K562 (cell line): ENCODE measurements around the gene FBXO8.

Experiments
- ATF2 ChIP-seq: sonication (generic); formaldehyde crosslinking; IDR thresholded peaks from 2 replicates; pipeline ENCODE4 v1.8.1; 2022; ENCODE audit warnings: missing genetic modification reagents
- CEBPB ChIP-seq: fragments of 450-650 bp; IDR thresholded peaks from 2 replicates; pipeline ENCODE4 v1.6.1; 2016; ENCODE audit warnings: missing genetic modification characterization, missing compliant biosample characterization
- ELK1 ChIP-seq: sonication (generic); formaldehyde crosslinking; IDR thresholded peaks from 2 replicates; pipeline ENCODE4 v1.8.1; 2022; ENCODE audit warnings: missing genetic modification reagents
- SMC3 ChIP-seq: conservative IDR thresholded peaks from 2 replicates; pipeline ENCODE4 v1.6.1; 2011; ENCODE audit warnings: low read depth, low read length, improper control_type of control experiment; ENCODE audit not compliant: insufficient read depth
- ZBTB8A ChIP-seq: fragments of 450-650 bp; IDR thresholded peaks from 2 replicates; pipeline ENCODE4 v1.6.1; 2018; ENCODE audit warnings: mild to moderate bottlenecking, moderate library complexity; ENCODE audit not compliant: partially characterized antibody
- ZNF449 ChIP-seq: fragments of 250-450 bp; sonication (Bioruptor Pico); IDR thresholded peaks from 2 replicates; pipeline ENCODE4 v1.8.0; 2022; ENCODE audit warnings: moderate library complexity, mild to moderate bottlenecking, inconsistent platforms
- TF ChIP-seq, protein P1 (sequence below), 3 experiments: IDR thresholded peaks in 2 of 3; conservative IDR thresholded peaks in 1 of 3; 2 replicates each; pipeline ENCODE4 v1.5.1; 2011 to 2012; ENCODE audit warnings: low read length in 3 of 3, mild to moderate bottlenecking in 3 of 3, control low read depth in 2 of 3, improper control_type of control experiment in 1 of 3, inconsistent platforms in 1 of 3, low read depth in 1 of 3, mixed read lengths in 1 of 3, moderate library complexity in 1 of 3; ENCODE audit not compliant: insufficient read depth in 2 of 3

DNA sequence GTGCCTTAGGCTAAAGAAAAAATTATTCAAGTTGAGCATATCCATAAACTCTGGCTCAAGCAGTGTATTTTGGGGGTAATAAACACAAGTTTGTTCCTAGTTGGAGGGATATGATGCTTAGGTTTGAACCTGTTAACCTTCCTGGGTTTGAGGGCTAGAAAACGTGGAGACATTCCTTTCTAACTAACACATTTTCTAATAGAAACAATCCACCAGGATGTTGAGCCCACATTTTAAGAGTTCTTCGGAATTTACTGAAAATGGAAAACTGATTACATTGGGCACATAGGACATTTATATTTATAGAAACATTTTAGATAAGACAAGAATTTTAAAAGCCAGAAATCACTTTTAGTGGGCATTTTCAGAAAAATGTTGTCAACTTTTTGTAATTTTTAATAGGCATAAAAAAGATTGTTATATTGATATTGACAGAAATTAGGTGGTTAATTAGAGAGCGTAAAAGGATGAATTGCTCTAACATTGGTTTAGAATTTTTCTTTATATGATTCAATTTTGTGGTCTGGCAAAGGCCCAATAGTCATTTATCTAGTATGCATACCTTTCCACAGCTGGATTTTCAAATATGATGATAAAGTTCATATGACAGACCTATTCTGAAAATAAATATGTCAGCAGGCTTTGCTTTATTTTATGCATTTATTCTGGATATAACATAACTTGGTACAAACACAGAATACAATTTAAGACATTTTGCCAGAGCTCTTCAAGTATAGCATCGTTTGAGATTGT is 49.5 kb upstream of the FBXO8 start:
- TF ChIP-seq ELK1 (no peak), ZBTB8A (no peak), ATF2 (no peak), ZNF449 (CRISPR knock-in tag) (no peak), CEBPB (no peak), SMC3 (no peak)
- TF ChIP-seq, protein P1, sequence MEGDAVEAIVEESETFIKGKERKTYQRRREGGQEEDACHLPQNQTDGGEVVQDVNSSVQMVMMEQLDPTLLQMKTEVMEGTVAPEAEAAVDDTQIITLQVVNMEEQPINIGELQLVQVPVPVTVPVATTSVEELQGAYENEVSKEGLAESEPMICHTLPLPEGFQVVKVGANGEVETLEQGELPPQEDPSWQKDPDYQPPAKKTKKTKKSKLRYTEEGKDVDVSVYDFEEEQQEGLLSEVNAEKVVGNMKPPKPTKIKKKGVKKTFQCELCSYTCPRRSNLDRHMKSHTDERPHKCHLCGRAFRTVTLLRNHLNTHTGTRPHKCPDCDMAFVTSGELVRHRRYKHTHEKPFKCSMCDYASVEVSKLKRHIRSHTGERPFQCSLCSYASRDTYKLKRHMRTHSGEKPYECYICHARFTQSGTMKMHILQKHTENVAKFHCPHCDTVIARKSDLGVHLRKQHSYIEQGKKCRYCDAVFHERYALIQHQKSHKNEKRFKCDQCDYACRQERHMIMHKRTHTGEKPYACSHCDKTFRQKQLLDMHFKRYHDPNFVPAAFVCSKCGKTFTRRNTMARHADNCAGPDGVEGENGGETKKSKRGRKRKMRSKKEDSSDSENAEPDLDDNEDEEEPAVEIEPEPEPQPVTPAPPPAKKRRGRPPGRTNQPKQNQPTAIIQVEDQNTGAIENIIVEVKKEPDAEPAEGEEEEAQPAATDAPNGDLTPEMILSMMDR (IDR thresholded peaks at IDR 0.05 in 2 of 3, conservative IDR thresholded peaks at IDR 0.05 in 1 of 3; ENCODE audit: insufficient read depth in 2 of 3, low read depth in 1 of 3, low read length in 3 of 3), result no peak
